Activated naive CD8-positive, alpha-beta T cell (primary cell): Measurements from ENCODE around the gene SLC20A1.
"Not testable (repeated sequence)": the region's sequence is repeated elsewhere in the genome, so short reads cannot be mapped to it uniquely, and the experiment has no call there.

Experiments used
- H3K27ac Mint-ChIP-seq: one replicate; pipeline ENCODE4 v1.8.0; 2021; ENCODE audit warnings: mixed read lengths
- H3K27me3 Mint-ChIP-seq: one replicate; pipeline ENCODE4 v1.8.0; 2021; ENCODE audit warnings: mixed read lengths
- H3K36me3 Mint-ChIP-seq: one replicate; pipeline ENCODE4 v1.8.0; 2021; ENCODE audit warnings: mixed read lengths
- H3K4me1 Mint-ChIP-seq: one replicate; pipeline ENCODE4 v1.8.0; 2021; ENCODE audit warnings: low read depth, mixed read lengths
- H3K4me3 Mint-ChIP-seq: one replicate; pipeline ENCODE4 v1.8.0; 2021; ENCODE audit warnings: mild to moderate bottlenecking, mixed read lengths
- H3K9me3 Mint-ChIP-seq: one replicate; pipeline ENCODE4 v1.8.0; 2021; ENCODE audit warnings: low read depth, mixed read lengths

SLC20A1 gene, protein sequence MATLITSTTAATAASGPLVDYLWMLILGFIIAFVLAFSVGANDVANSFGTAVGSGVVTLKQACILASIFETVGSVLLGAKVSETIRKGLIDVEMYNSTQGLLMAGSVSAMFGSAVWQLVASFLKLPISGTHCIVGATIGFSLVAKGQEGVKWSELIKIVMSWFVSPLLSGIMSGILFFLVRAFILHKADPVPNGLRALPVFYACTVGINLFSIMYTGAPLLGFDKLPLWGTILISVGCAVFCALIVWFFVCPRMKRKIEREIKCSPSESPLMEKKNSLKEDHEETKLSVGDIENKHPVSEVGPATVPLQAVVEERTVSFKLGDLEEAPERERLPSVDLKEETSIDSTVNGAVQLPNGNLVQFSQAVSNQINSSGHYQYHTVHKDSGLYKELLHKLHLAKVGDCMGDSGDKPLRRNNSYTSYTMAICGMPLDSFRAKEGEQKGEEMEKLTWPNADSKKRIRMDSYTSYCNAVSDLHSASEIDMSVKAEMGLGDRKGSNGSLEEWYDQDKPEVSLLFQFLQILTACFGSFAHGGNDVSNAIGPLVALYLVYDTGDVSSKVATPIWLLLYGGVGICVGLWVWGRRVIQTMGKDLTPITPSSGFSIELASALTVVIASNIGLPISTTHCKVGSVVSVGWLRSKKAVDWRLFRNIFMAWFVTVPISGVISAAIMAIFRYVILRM

DNA sequence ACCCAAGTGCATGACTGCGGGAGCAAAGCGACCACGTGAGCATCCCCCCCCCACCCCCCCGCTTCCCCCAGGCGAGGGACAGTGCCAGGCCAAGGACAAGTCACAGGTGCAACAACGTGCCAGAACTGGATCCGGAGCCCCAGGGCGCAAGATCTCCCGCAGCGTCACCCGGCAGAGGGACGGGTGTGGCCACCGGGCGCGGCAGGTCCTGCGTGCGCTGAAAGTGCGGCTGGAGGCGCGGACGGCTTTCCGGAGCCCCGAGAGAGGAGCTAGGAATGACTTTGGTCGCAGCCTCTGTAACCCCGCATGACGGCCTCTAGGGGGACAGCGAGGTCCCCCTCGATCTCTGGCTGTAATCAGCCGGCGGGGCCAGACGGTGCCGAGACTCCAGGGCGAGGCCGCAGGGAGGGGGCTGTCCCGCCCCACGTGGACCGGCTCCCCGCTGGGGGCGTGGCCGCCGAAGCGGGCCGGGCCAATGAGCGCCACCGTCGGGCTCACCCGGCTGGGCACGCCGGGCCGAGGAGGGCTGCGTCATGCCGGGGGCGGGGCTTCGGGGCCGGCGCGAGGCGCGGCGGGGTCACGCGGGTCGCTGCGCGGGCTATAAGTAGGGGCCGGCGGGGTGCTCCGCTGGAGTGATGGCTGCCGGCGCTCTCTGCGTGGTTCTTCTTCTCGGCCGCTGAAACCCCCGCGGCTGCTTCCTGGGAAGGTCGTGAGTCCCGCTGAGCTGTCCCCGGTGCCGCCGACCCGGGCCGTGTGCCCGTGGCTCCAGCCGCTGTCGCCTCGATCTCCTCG lies at the start of gene SLC20A1:
Gene SLC20A1 (plus strand): TSS at position 630 of the 792 bp plus-strand sequence. CDS start 890 bp downstream, outside the sequence.
- Mint-ChIP-seq H3K4me1 (peaks cover 55% of the 10 kb centered on the region), H3K27ac (peak within 1 kb of the TSS; percentile 86), H3K9me3 (no peaks in the 10 kb centered on the region), H3K4me3 (peak within 1 kb of the TSS; percentile 98), H3K36me3 (peaks cover 16% of the 10 kb centered on the region), H3K27me3 (no peaks in the 10 kb centered on the region)

DNA sequence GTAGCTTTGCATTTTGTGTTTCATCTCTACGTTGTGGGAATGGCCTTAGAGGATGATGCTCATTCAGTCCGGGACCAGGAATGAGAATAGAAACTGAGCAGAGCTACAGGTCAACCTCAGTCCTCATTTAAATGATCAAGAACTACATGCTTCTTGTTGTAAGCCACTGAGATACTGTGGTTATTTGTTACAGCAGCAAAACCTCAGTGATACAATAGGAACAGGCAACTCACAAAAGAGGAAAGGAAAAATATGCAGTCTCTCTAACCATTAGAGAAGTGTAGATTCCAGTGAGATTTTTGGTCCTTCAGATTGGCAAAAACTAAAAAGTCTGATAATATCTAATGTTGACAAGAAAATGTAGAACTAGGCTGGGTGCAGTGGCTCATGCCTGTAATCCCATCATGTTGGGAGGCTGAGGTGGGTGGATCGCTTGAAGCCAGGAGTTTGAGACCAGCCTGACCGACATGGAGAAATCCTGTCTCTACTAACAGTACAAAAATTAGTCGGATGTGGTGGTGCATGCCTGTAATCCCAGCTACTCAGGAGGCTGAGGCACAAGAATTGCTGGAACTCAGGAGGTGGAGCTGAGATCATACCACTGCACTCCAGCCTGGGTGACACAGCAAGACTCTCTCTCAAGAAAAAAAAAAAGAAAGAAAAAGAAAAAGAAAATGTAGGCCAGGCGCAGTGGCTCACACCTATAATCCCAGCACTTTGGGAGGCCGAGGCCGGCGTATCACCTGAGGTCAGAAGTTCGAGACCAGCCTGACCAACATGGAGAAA lies 48.0 kb upstream of the SLC20A1 start:
- Mint-ChIP-seq H3K27ac (no peak overlapping the region), H3K4me1 (peaks cover 4% of the 10 kb centered on the region), H3K36me3 (peaks cover 4% of the 10 kb centered on the region), H3K27me3 (no peaks in the 10 kb centered on the region), H3K4me3 (no peak overlapping the region), H3K9me3 (no peaks in the 10 kb centered on the region)

DNA sequence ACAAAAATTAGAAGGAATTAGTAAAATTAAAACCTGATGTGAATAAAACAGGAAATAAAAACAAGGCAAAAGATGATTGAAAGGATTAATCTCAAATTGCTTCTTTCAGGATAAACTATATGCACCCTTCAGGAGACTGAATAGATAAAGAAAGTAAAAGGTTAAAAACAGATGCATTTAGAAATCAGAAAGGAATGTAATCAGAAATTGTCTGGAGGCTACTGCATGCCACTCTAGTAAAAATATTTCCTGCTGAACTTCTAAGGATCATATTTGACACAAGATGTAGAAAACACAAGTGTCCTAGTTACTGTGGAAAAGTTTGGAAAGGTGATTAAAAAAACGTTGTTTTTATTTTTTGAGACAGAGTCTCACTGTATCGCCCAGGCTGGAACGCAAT lies 45.1 kb upstream of the SLC20A1 start:
- Mint-ChIP-seq H3K4me1 (peaks cover 4% of the 10 kb centered on the region), H3K27me3 (no peaks in the 10 kb centered on the region), H3K36me3 (no peaks in the 10 kb centered on the region), H3K9me3 (no peaks in the 10 kb centered on the region), H3K4me3 (no peak overlapping the region), H3K27ac (no peak overlapping the region)

DNA sequence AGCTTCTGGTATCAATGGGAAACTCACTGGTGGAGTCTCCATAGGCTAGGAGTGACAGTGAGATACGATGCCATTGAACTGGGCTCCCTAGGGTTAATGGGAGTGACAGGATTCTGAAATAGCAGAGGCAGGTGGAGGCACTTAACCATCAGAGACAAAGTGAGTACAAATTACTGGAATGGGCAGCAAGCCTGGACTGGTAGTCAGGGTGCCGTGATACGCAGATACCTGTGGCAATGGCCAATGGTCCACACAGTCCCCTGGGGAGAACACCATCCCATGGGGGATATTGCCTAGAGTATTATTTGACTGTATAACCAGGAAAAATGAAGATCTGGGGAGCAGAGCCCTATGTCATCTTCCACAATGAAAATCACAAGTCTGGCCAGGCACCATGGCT lies 44.0 kb upstream of the SLC20A1 start:
- no peaks in the 10 kb centered on the region for H3K27me3 Mint-ChIP-seq

DNA sequence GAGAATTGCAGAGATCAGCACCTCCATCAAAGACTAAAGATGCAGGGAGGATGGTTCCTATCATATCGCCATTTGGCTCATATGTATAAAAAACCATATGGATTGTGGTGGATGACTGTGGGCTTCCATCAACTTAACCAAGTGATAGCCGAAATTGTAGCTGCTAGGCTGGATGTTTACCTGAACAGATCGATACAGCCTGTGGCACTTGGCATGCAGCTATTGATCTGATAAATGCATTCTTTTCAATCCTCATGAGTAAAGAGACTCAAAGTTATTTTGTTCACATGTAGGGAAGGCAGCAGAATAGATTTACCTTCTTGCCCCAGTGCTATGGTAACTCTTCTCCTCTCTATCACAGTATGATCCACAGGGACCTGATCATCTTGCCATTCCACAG lies 42.8 kb upstream of the SLC20A1 start:
- Mint-ChIP-seq H3K4me1 (peaks cover 4% of the 10 kb centered on the region), H3K9me3 (no peaks in the 10 kb centered on the region), H3K27me3 (no peaks in the 10 kb centered on the region), H3K4me3 (no peak overlapping the region), H3K36me3 (no peaks in the 10 kb centered on the region), H3K27ac (no peak overlapping the region)

More for the DNA sequence above, 44.0 kb upstream of the SLC20A1 start:
- Mint-ChIP-seq H3K27ac (no peak overlapping the region), H3K4me3 (no peak overlapping the region), H3K4me1 (peaks cover 4% of the 10 kb centered on the region), H3K36me3 (no peaks in the 10 kb centered on the region), H3K9me3 (no peaks in the 10 kb centered on the region)

DNA sequence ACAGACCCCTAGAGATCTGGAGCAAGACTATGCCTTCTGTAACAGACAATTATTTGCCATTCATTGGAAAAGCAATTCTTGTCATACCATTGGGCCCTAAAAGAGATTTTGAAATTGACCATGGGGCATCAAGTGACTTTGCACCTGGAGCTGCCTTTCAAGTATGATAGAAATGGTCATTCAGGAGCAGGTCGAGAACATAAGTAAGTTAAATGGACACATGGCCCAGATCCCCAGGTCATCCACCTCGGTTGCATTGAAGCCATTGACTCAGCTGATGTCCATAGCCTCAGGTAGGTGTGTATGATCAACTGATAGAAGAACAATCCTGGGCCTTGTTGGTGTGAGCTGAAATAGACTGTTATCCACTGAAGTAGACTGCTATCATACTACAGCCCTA lies 42.0 kb upstream of the SLC20A1 start:
- no peak overlapping the region for H3K4me3 Mint-ChIP-seq
- peaks cover 4% of the 10 kb centered on the region for H3K4me1 Mint-ChIP-seq
- no peaks in the 10 kb centered on the region for H3K27me3 Mint-ChIP-seq
- no peaks in the 10 kb centered on the region for H3K9me3 Mint-ChIP-seq
- H3K36me3 Mint-ChIP-seq = no peaks in the 10 kb centered on the region
- H3K27ac Mint-ChIP-seq = no peak overlapping the region

DNA sequence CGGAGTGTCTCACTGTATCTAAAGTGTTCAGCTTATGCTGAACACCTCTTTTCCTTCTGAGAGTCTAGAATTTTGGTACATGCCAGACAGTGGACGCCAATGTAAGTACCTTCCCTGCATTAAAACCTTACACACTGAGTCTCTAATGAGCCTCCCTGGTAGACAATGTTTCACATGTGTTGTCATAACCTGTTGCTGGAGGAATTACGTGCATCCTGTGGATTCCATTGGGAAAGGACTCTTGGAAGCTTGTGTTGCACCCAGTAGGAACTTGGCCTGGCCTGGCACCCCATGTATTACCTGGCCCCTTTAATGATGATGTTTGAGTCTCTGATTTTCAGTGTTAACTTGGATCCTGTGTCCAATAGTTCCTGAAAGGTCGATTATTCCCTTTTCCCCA lies 40.8 kb upstream of the SLC20A1 start:
- H3K36me3 Mint-ChIP-seq = peaks cover 3% of the 10 kb centered on the region
- no peaks in the 10 kb centered on the region for H3K27me3 Mint-ChIP-seq
- peaks cover 2% of the 10 kb centered on the region for H3K4me1 Mint-ChIP-seq
- H3K4me3 Mint-ChIP-seq = no peak overlapping the region
- no peak overlapping the region for H3K27ac Mint-ChIP-seq
- no peaks in the 10 kb centered on the region for H3K9me3 Mint-ChIP-seq

DNA sequence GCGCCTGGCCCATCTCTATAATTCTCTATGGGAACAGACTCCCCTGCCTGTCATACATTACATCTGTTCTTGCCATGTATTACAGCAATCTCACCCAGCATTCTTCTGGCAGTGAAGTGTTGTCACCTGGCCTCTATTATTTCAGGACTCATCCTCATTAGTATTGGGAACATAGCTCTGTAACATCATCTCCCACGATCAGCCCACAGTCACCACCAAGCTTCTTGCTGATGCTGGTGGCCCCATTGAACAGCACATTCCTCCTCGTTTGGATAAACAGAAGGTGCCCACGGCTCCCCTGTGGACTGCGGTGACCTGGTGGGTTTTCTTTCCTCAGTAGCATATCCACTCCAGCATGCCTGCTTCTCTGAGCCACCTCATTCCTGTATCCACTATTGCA lies 39.8 kb upstream of the SLC20A1 start:
- Mint-ChIP-seq H3K9me3 (no peaks in the 10 kb centered on the region), H3K27me3 (no peaks in the 10 kb centered on the region), H3K4me3 (no peak overlapping the region), H3K36me3 (peaks cover 3% of the 10 kb centered on the region), H3K4me1 (no peaks in the 10 kb centered on the region), H3K27ac (no peak overlapping the region)

DNA sequence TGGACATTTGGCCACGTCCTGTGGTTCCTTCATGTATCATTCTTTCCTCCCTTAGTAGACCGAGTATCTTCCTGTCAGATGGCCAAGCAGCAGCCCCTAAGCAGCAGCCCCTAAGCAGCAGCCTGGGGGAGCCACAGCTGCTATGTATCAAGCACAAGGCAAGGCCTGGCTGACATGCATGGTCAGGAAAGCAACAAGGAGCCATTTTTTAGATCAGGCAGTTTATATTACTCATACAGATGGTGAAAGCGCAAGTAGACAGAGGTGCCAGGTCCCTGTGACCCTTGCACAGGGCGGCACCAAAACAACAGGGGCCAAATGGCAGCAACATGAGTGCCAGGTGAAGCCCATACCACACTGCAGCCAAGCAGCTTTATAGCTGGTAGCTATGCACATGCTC lies 39.2 kb upstream of the SLC20A1 start:
- Mint-ChIP-seq H3K9me3 (no peaks in the 10 kb centered on the region), H3K4me1 (no peaks in the 10 kb centered on the region), H3K36me3 (peaks cover 3% of the 10 kb centered on the region), H3K27me3 (no peaks in the 10 kb centered on the region), H3K27ac (no peak overlapping the region), H3K4me3 (no peak overlapping the region)

DNA sequence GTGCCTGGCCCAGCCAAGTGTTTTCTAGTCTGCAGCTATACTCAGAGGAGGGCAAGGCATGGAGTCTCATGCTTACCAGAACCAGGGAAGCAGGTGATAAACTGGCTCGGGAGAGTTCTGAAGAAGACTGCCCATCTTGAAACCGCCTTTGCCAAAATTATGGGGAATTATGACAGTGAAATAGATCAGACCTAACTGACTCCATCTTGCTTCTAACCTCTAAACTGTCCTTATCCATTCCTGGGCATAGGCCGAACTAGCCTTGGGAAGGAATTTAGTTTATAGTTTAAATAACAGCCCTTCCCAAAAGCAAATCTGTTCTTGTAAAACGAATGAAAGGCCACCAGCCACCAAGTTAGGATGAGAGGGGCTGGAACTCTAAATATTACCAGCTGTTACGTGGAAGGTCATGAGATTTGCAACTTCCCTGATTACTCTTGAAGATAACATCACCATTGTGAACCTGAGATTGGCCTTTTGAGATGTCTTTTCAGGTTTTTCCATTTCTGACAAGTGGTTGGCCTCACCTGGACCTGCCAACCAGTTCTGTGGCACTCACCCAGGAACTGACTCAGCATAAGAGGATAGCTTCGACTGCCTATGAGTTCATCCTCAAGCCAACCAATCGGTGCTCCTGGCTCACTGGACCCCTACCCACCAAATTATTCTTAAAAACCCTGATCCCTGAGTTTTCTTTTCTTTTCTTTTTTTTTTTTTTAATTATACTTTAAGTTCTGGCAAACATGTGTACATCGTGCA lies 37.9 kb upstream of the SLC20A1 start:
- Mint-ChIP-seq H3K36me3 (peaks cover 3% of the 10 kb centered on the region), H3K4me1 (no peaks in the 10 kb centered on the region), H3K27ac (no peak overlapping the region), H3K4me3 (no peak overlapping the region), H3K9me3 (no peaks in the 10 kb centered on the region), H3K27me3 (no peaks in the 10 kb centered on the region)

DNA sequence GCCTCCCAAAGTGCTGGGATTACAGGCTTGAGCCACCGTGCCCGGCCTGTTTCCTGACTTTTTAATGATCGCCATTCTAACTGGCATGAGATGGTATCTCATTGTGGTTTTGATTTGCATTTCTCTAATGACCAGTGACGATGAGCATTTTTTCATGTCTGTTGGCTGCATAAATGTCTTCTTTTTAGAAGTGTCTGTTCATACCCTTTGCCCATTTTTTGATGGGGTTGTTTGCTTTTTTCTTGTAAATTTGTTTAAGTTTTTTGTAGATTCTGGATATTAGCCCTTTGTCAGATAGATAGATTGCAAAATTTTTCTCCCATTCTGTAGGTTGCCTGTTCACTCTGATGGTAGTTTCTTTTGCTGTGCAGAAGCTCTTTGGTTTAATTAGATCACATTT lies 36.4 kb upstream of the SLC20A1 start:
- not testable (repeated sequence) for H3K4me1 Mint-ChIP-seq, H3K27ac Mint-ChIP-seq, H3K27me3 Mint-ChIP-seq, H3K36me3 Mint-ChIP-seq, H3K9me3 Mint-ChIP-seq, H3K4me3 Mint-ChIP-seq

DNA sequence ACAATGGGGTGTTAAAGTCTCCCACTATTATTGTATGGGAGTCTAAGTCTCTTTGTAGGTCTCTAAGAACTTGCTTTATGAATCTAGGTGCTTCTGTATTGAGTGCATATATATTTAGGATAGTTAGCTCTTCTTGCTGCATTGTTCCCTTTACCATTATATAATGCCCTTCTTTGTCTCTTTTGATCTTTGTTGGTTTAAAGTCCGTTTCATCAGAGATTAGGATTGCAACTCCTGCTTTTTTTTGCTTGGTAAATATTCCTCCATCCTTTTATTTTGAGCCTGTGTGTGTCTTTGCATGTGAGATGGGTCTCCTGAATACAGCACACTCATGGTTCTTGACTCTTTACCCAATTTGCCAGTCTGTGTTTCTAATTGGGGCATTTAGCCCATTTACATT lies 33.5 kb upstream of the SLC20A1 start:
- H3K4me3 Mint-ChIP-seq, H3K27me3 Mint-ChIP-seq, H3K9me3 Mint-ChIP-seq, H3K36me3 Mint-ChIP-seq, H3K4me1 Mint-ChIP-seq, H3K27ac Mint-ChIP-seq: not testable (repeated sequence)

DNA sequence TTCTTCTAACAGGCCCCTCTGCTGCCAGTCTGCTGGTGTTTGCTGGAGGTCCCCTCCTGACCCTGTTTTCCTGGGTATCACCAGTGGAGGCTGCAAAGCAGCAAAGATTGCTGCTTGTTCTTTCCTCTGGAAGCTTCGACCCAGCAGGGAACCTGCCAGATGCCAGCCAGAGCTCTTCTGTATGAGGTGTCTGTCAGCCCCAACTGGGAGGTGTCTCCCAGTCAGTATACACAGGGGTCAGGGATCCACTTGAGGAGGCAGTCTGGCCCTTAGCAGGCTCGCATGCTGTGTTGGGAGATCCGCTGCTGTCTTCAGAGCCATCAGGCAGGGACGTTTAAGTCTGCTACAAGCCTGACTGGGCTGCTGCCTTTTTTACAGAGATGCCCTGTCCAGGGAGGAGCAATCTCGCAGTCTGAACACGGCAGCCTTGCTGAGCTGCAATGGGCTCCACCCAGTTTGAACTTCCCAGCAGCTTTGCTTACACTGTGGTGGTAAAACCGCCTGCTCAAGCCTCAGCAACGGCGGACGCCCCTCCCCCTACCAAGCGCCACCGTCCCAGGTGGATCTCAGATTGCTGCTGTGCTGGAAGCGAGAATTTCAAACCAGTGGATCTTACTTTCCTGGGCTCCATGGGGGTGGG lies 31.4 kb upstream of the SLC20A1 start:
- no peak overlapping the region for H3K27ac Mint-ChIP-seq

DNA sequence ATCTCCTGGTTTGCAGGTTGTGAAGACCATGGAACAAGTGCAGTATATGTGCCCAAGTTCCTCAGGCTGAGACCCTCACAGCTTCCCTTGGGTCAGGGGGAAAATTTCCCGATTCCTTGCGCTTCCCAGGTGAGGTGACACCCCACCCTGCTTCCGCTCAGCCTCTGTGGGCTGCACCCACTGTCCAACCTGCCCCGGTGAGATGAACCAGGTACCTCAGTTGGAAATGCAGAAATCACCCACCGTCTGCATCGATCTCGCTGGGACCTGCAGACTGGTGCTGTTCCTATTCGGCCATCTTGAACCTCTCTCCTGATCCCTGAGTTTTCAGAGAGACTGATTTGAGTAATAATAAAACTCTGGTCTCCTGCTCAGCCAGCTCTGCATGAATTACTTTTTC lies 30.7 kb upstream of the SLC20A1 start:
- Mint-ChIP-seq H3K9me3 (no peaks in the 10 kb centered on the region), H3K27ac (no peak overlapping the region), H3K36me3 (peaks cover 4% of the 10 kb centered on the region), H3K27me3 (peaks cover 1% of the 10 kb centered on the region), H3K4me1 (no peaks in the 10 kb centered on the region), H3K4me3 (no peak overlapping the region)

More for the DNA sequence above, 31.4 kb upstream of the SLC20A1 start:
- Mint-ChIP-seq H3K4me1 (no peaks in the 10 kb centered on the region), H3K4me3 (no peak overlapping the region), H3K36me3 (peaks cover 7% of the 10 kb centered on the region), H3K27me3 (peaks cover 1% of the 10 kb centered on the region), H3K9me3 (no peaks in the 10 kb centered on the region)
